ENCODE results near the gene CGN.

The CGN gene

DNA sequence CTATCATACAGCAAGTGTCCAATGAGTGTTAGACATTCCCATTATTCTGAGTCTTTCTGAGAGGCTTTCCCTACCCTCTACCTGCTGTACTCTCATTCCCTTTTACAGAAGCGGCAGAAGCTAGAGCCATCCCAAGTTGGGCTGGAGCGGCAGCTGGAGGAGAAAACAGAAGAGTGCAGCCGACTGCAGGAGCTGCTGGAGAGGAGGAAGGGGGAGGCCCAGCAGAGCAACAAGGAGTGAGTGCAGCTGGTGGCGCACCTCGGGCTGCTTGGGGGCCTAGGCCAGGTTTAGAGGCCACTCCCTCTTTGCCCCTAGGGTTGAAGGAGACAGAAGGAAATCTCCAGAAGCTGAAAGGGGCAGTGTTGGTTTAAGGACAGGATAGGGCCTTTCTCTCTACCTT is 12.1 kb downstream of the CGN start:
- DNase-seq: no peak

GRCh38 chr1:151524736-151525135 is 13.5 kb downstream of the CGN start:
- no peak for DNase-seq

GRCh38 chr1:151526735-151527525 is 15.7 kb downstream of the CGN start:
- no peak for DNase-seq

DNA sequence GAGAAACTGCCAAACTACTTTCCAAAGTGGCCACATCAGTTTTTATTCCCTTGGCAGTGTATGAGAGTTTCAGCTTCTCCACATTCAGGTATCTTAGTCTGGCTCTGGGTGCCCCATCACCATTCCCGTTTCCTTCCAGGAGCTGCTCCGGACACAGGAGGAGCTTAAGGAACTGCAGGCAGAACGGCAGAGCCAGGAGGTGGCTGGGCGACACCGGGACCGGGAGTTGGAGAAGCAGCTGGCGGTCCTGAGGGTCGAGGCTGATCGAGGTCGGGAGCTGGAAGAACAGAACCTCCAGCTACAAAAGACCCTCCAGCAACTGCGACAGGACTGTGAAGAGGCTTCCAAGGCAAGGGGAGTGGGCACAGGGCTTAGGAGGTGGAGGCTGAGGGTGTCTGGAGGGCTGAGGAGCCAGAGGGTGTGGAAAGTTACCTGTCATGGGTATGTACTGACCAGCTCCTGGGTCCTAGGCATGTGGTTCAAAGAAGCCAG is 18.1 kb downstream of the CGN start:
- DNase-seq: no peak

- DNase-seq: no peak
Measured at GRCh38 chr1:151529781-151530180, 18.6 kb downstream of the CGN start.

GRCh38 chr1:151530461-151530860 is 19.3 kb downstream of the CGN start:
- no peak for DNase-seq

DNA sequence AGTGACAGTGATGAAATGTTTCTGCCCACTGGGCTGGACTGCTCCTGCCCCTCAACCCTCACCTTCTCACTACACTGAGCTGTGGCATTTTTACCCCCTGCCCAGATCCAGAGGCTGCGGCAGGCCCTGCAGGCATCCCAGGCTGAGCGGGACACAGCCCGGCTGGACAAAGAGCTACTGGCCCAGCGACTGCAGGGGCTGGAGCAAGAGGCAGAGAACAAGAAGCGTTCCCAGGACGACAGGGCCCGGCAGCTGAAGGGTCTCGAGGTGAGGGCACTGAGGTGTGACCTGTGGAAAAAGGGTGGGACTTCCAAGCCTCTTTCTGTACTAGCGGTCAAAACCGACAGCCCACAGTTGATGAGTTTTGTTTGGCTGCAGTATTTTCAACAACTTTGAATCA is 22.7 kb downstream of the CGN start:
- DNase-seq: no peak

DNA sequence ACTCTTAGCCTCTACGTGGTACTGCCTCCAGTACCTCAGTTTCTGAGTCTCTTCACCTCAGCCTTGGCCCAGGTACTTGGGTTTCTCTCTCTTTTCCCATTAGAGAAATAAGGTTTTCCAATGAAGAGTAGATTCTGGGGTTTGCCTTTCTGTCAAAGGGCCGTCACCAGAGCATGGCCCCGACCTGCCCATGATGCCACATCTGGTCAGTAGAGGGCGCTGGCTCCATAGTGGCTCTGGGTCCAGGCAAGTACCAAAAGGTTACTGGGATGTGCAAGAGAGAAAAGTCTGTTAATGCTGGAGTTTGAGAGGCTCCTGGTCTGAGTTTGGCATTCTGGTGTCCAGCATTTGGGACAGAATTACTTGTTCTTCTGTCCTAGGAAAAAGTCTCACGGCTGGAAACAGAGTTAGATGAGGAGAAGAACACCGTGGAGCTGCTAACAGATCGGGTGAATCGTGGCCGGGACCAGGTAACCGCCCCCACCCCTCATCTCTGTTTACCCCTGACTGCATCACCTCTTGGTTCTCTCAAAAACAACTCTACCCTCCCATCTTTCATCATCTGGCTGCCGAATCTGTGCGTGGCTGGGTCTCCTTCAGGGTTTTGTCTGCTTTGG is 23.6 kb downstream of the CGN start:
- peak; percentile 34 to 72 (median 61) for DNase-seq

GRCh38 chr1:151535326-151536271 is 24.4 kb downstream of the CGN start:
- no peak for DNase-seq

DNA sequence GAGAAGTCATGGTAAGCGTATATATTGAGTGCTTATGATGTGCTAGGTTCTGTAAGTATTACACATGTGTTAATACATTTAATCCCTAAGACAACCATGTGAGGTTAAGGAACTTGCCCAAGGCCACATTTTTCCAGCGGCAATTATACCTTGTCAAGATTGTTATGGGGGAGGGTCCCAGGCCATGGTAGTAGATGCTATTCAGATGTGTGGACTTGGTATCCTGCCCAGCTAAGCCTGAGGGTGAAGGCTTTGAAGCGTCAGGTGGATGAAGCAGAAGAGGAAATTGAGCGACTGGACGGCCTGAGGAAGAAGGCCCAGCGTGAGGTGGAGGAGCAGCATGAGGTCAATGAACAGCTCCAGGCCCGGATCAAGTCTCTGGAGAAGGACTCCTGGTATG is 25.3 kb downstream of the CGN start:
- no peak for DNase-seq

DNA sequence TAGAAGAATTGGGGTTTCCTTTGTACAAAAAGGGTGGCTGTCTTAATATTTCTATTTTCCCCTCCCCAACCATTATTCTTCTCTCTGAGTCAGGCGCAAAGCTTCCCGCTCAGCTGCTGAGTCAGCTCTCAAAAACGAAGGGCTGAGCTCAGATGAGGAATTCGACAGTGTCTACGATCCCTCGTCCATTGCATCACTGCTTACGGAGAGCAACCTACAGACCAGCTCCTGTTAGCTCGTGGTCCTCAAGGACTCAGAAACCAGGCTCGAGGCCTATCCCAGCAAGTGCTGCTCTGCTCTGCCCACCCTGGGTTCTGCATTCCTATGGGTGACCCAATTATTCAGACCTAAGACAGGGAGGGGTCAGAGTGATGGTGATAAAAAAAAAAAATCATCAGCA is 25.9 kb downstream of the CGN start:
- no peak for DNase-seq

DNA sequence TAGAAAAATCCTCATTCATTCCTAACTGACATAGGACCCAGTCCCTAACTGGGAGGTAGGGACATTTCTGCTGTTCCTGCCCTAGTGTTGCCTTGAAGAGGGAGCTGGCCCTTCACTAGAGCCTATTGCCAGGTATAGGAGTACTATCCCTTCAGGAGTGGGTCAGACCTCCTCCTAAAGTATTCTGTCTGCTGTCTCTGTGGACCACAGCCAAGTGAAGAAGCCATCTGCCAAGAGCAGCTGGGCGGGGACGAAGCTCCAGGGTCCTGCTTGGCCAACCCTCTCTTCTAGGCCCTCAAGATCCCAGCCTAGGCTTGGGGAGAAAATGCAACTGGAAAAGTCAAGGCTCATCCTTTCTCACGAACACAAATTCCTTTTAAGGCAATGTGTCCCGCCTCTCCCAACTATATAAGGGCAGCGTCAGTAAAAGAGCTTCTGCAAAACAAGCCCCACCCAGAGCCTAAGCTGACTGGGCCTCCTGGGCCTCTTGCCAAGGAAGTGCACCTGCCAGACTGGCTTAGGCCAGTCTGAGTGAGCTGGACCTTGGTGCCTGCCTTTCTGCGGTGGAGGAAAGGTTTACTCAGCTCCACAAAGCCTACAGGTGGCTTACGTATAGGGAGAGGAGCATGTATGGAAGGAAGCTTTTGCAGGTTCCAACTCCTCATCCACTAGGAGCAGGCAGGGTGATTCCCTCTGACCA is 28.3 kb downstream of the CGN start:
- peak in 1 of 5 experiments; percentile 54 for DNase-seq

GRCh38 chr1:151540021-151540981 is 29.1 kb downstream of the CGN start, which contains the start of gene TUFT1:
Gene TUFT1, plus strand, starts transcription at chr1:151540309. Its CDS starts 58 bp downstream, at chr1:151540367.
- DNase-seq: peak; percentile 88 to 94 (median 91)

GRCh38 chr1:151540982-151541377 is 29.8 kb downstream of the CGN start:
- no peak for DNase-seq

DNA sequence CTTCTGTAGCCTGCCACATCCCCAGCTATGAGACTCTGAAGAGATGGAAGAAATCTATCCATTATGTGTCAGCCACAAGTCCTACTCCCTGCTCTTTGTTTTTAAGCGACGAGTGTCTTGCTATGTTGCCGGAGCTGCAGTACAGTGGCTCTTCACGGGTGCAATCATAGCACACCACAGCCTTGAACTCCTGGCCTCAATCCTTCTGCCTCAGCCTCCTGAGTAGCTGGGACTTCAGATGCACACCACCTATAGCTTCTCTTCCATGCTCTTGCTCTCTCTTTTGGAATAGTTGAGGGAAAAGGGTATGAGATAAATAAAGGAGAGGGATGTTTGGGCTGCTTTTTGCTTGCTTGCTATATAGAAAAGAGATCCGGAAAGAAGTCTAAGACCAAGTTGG is 30.6 kb downstream of the CGN start:
- no peak for DNase-seq

- no peak for DNase-seq
Measured at GRCh38 chr1:151542710-151543129, 31.5 kb downstream of the CGN start.

DNA sequence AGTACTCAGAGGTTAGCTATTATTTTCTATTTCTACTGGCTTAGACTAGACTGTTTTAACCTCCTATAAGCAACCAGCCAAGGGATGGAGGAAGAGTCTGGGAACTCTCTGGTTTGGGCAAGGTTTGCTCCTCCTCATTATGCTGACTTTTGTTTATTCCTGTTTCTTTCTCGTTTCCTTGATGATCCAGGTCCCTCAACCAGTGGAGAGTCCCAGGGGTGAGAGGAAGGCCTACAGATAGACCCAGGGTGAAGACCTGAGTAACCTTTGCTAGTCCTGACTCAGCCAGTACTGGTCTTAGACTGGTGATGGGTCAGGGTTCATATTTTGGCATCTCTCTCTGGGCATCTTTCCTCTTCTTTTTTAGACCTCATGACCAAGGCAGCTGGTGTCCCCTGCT is 34.4 kb downstream of the CGN start:
- no peak for DNase-seq

DNA sequence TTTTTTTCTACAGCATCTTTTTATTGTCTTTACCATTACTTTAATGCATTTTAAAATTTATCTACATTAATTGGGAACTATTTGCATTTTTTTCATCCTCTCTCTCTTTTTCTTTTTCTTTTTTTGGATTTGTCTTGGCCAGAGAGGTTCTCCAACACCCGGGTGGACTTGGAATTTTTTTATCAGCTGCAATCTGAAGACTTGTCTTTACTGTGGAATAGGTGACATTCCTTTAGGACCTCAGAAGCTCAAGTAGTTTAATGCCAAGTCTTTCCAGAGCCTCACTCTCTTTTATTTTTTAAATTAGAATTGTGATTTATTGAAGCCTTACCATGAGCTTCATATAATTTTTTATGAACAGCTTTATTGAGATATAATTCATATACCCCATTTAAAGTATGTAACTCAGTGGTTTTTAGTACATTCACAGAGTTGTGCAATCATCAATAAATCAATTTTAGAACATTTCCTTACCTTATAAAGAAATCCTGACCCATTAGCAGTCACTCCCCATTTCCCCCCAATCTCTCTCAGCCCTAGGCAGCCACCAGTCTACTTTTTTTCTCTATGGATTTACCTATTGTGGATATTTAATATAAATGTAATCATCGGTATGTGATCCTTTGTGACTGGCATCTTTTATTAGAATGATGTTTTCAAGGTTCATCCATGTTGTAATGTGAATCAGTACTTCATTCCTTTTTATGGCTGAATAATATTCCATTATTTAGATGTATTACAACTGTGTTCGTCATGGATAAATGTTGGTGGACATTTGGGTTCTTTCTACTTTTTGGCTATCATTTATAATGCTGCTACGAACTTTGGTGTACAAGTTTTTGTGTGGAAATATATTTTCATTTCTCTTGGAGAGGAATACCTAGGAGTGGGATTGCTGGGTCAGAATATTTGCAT is 35.1 kb downstream of the CGN start:
- no peak for DNase-seq

GRCh38 chr1:151547119-151547899 is 36.1 kb downstream of the CGN start:
- no peak for DNase-seq
